HepG2 (cell line): ENCODE measurements around the gene SMIM45.

Source experiments
- AFF4 ChIP-seq: sonication (generic); formaldehyde crosslinking; IDR thresholded peaks from 2 replicates; pipeline ENCODE4 v1.4.0; 2020; ENCODE audit warnings: missing genetic modification reagents
- MAFF ChIP-seq: IDR thresholded peaks from 2 replicates; pipeline ENCODE4 v1.6.1; 2011; ENCODE audit warnings: low read depth, low read length, improper control_type of control experiment
- SMC3 ChIP-seq: IDR thresholded peaks from 2 replicates; pipeline ENCODE4 v1.6.1; 2011; ENCODE audit warnings: low read length, improper control_type of control experiment
- ZNF263 ChIP-seq: sonication (generic); formaldehyde crosslinking; IDR thresholded peaks from 2 replicates; pipeline ENCODE4 v1.4.0; 2020; ENCODE audit warnings: missing genetic modification reagents
- TF ChIP-seq, protein P1 (sequence below): sonication (generic); formaldehyde crosslinking; IDR thresholded peaks from 2 replicates; pipeline ENCODE4 v1.5.0; 2020; ENCODE audit warnings: mild to moderate bottlenecking, missing genetic modification reagents, moderate library complexity

DNA sequence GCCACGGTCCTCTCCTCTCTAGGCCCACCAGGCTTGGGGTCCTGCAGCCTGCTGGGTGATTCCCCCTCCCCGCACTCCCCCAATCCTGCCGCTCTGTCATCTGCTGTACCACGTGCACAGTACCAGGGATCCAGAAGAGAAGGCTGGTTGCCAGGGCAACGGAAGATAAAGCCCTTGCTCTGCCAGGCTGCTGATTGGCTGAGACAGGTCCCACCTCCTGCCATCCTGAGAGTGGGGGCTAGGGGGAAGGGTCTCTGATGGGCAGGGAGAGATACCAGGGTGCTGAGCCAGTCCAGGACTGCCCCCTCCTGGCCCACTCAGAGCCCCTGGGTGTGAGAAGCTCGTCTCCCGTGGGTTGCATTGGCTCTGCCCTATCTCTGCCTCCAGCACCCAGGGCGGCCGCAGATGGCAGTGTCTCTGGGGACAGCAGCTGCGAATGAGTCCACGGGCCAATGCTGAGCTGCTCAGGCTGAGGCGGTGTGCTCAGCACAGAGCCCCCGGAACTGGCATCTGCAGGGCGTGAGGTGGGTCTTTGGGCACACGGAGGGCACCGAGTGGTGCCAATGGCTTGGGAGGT is at the start of gene SMIM45:
- no peak for TF ChIP-seq MAFF
- TF ChIP-seq ZNF263 (CRISPR knock-in tag), result no peak
- no peak for TF ChIP-seq AFF4 (CRISPR knock-in tag)
- TF ChIP-seq, protein P1, sequence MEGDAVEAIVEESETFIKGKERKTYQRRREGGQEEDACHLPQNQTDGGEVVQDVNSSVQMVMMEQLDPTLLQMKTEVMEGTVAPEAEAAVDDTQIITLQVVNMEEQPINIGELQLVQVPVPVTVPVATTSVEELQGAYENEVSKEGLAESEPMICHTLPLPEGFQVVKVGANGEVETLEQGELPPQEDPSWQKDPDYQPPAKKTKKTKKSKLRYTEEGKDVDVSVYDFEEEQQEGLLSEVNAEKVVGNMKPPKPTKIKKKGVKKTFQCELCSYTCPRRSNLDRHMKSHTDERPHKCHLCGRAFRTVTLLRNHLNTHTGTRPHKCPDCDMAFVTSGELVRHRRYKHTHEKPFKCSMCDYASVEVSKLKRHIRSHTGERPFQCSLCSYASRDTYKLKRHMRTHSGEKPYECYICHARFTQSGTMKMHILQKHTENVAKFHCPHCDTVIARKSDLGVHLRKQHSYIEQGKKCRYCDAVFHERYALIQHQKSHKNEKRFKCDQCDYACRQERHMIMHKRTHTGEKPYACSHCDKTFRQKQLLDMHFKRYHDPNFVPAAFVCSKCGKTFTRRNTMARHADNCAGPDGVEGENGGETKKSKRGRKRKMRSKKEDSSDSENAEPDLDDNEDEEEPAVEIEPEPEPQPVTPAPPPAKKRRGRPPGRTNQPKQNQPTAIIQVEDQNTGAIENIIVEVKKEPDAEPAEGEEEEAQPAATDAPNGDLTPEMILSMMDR (CRISPR knock-in tag), result no peak
- no peak for TF ChIP-seq SMC3
